ENCODE data around the gene TAL2. TPM values are rescaled to one million over a fixed set of nuclear protein-coding genes. Genes with fewer than 3 reads are reported as not detected.

TAL2 gene
- total and polyA plus RNA-seq, 4 donors = 0.17 TPM; not detected in 3

DNA sequence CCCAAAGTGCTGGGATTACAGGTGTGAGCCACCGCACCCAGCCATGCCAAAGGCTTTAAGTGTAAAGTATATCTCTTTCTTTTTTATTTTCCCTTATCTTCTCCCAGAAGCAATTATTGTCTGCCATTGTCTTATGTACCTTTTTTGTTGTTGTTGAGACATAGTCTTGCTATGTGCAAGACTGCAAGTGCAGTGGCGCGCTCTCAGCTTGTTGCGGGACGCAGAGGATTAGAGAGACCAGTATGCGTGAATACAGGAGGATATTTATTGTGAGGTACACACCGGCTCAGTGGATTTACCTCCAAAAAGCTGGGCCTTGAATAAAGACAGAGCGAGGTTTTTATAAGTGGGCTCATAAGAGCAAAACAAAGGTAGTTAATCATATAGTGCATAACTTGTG, 43.9 kb downstream of the TAL2 start:
- WGBS, 2 donors = 98% methylated on average over 8 of the region's 8 CpGs
- TF ChIP-seq, protein P1, sequence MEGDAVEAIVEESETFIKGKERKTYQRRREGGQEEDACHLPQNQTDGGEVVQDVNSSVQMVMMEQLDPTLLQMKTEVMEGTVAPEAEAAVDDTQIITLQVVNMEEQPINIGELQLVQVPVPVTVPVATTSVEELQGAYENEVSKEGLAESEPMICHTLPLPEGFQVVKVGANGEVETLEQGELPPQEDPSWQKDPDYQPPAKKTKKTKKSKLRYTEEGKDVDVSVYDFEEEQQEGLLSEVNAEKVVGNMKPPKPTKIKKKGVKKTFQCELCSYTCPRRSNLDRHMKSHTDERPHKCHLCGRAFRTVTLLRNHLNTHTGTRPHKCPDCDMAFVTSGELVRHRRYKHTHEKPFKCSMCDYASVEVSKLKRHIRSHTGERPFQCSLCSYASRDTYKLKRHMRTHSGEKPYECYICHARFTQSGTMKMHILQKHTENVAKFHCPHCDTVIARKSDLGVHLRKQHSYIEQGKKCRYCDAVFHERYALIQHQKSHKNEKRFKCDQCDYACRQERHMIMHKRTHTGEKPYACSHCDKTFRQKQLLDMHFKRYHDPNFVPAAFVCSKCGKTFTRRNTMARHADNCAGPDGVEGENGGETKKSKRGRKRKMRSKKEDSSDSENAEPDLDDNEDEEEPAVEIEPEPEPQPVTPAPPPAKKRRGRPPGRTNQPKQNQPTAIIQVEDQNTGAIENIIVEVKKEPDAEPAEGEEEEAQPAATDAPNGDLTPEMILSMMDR (IDR thresholded peaks at IDR 0.05; ENCODE audit: control extremely low read depth, extremely low read depth) = no peak
- H3K9ac ChIP-seq (ENCODE audit: insufficient read depth in 1 of 2, low read length in 2 of 2) = no peak overlapping the region

DNA sequence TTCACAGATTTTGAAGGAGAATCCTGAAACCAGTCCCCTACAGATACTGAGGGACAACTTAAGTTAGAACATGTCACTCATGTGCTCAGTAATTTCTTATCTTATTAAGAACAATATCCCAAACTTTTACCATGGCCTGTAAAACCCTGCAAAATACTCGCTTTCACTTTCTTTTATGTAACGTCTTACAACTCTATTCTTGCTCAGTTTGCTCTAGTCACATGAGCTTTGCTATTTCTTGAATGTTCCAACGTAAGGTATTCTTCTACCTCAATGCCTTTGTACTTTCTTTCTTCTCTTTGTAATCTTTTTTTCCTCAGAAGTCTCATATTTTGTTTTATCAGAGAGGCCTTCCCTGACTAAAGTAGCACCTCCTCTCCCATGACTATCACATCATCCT, 46.1 kb downstream of the TAL2 start:
- no peak overlapping the region for H3K27ac ChIP-seq (ENCODE audit: low read depth in 1 of 2, low read length in 1 of 2)
- TF ChIP-seq, protein P1 (IDR thresholded peaks at IDR 0.05; ENCODE audit: control extremely low read depth, extremely low read depth) = no peak
- DNase-seq (no peak), ATAC-seq (ENCODE audit: insufficient read depth, low FRiP score) (no peak)
- H3K36me3 ChIP-seq (ENCODE audit: control insufficient read depth in 4 of 4, insufficient read depth in 4 of 4, low read length in 4 of 4) = peaks cover 0 to 7% (median 0%) of the 10 kb centered on the region in 4 donors
- peaks cover 0 to 1% (median 0%) of the 10 kb centered on the region in 5 donors for H3K4me1 ChIP-seq (ENCODE audit: control insufficient read depth in 5 of 5, insufficient read depth in 5 of 5, low read length in 5 of 5)
- WGBS, 2 donors = 49 to 72% methylated on average over 3 of the region's 3 CpGs
- no peaks in the 10 kb centered on the region for H3K27me3 ChIP-seq (ENCODE audit: control insufficient read depth in 3 of 3, insufficient read depth in 3 of 3, low read length in 2 of 3)
- no peak overlapping the region for H3K9ac ChIP-seq (ENCODE audit: insufficient read depth in 1 of 2, low read length in 2 of 2)
- H3K9me3 ChIP-seq (ENCODE audit: control insufficient read depth in 4 of 4, insufficient read depth in 3 of 4, low read length in 3 of 4) = no peaks in the 10 kb centered on the region
- no peak overlapping the region for H3K4me3 ChIP-seq

More for the DNA sequence above, 43.9 kb downstream of the TAL2 start:
- Histone ChIP-seq H3K9me3 (ENCODE audit: control insufficient read depth in 4 of 4, insufficient read depth in 3 of 4, low read length in 3 of 4) (no peaks in the 10 kb centered on the region), H3K4me1 (ENCODE audit: control insufficient read depth in 5 of 5, insufficient read depth in 5 of 5, low read length in 5 of 5) (peaks cover 0 to 5% (median 0%) of the 10 kb centered on the region in 5 donors), H3K36me3 (ENCODE audit: control insufficient read depth in 4 of 4, insufficient read depth in 4 of 4, low read length in 4 of 4) (peaks cover 0 to 7% (median 0%) of the 10 kb centered on the region in 4 donors), H3K27me3 (ENCODE audit: control insufficient read depth in 3 of 3, insufficient read depth in 3 of 3, low read length in 2 of 3) (no peaks in the 10 kb centered on the region), H3K4me3 (no peak overlapping the region), H3K27ac (ENCODE audit: low read depth in 1 of 2, low read length in 1 of 2) (no peak overlapping the region)
- ATAC-seq (ENCODE audit: insufficient read depth, low FRiP score) = no peak
- DNase-seq = no peak

DNA sequence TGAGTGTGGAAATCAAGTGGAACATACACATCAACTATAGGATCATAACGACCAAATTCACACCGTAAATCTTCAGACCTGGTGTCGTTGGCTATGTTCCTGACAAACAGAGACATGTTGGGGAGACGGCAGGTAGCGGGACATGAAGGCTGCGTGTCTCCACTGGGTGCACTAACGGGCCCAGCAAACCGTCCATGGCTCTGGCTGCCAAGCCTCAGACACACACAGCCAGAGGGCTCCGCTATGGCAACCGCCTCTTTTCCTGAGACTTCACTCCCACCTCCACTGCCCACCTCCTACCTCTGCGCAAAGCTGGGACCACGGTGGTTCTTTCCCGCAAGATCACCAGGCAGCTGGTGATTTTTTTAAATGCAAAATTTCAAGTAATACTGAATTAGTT, 48.4 kb downstream of the TAL2 start:
- no peak overlapping the region for H3K4me3 ChIP-seq
- 97 to 98% methylated on average over 13 of the region's 13 CpGs for WGBS, 2 donors
- peaks cover 0 to 7% (median 3%) of the 10 kb centered on the region in 4 donors for H3K36me3 ChIP-seq (ENCODE audit: control insufficient read depth in 4 of 4, insufficient read depth in 4 of 4, low read length in 4 of 4)
- H3K27ac ChIP-seq (ENCODE audit: low read depth in 1 of 2, low read length in 1 of 2) = no peak overlapping the region
- peaks cover 0 to 1% (median 0%) of the 10 kb centered on the region in 5 donors for H3K4me1 ChIP-seq (ENCODE audit: control insufficient read depth in 5 of 5, insufficient read depth in 5 of 5, low read length in 5 of 5)
- H3K9ac ChIP-seq (ENCODE audit: insufficient read depth in 1 of 2, low read length in 2 of 2) = no peak overlapping the region
- TF ChIP-seq, protein P1 (IDR thresholded peaks at IDR 0.05; ENCODE audit: control extremely low read depth, extremely low read depth) = no peak
- no peaks in the 10 kb centered on the region for H3K27me3 ChIP-seq (ENCODE audit: control insufficient read depth in 3 of 3, insufficient read depth in 3 of 3, low read length in 2 of 3)
- DNase-seq (no peak), ATAC-seq (ENCODE audit: insufficient read depth, low FRiP score) (no peak)
- H3K9me3 ChIP-seq (ENCODE audit: control insufficient read depth in 4 of 4, insufficient read depth in 3 of 4, low read length in 3 of 4) = peaks cover 0 to 3% (median 0%) of the 10 kb centered on the region in 4 donors

DNA sequence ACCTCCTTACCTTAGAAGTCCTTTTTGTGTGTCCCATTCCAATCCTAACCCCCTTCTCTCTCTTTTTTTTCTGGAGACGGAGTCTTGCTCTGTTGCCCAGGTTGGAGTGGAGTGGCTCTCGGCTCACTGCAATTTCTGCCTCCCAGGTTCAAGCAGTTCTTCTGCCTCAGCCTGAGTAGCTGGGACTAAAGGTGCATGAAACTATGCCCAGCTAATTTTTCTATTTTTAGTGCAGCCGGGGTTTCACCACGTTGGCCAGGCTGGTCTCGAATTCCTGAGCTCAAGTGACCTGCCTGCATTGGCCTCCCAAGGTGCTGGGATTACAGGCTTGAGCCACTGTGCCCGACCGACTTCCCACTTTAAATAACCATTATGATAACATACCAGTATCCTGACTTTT, 49.6 kb downstream of the TAL2 start:
- Histone ChIP-seq H3K27me3 (ENCODE audit: control insufficient read depth in 3 of 3, insufficient read depth in 3 of 3, low read length in 2 of 3) (no peaks in the 10 kb centered on the region), H3K9ac (ENCODE audit: insufficient read depth in 1 of 2, low read length in 2 of 2) (no peak overlapping the region), H3K4me3 (no peak overlapping the region), H3K9me3 (ENCODE audit: control insufficient read depth in 4 of 4, insufficient read depth in 3 of 4, low read length in 3 of 4) (peaks cover 0 to 3% (median 0%) of the 10 kb centered on the region in 4 donors), H3K36me3 (ENCODE audit: control insufficient read depth in 4 of 4, insufficient read depth in 4 of 4, low read length in 4 of 4) (peaks cover 0 to 7% (median 3%) of the 10 kb centered on the region in 4 donors), H3K27ac (ENCODE audit: low read depth in 1 of 2, low read length in 1 of 2) (peak overlapping the region in 1 of 2 donors; percentile 61), H3K4me1 (ENCODE audit: control insufficient read depth in 5 of 5, insufficient read depth in 5 of 5, low read length in 5 of 5) (peaks cover 0 to 5% (median 0%) of the 10 kb centered on the region in 5 donors)
- no peak for ATAC-seq (ENCODE audit: insufficient read depth, low FRiP score)
- TF ChIP-seq, protein P1 (IDR thresholded peaks at IDR 0.05; ENCODE audit: control extremely low read depth, extremely low read depth) = no peak
- 85 to 94% methylated on average over 7 of the region's 7 CpGs for WGBS, 2 donors
- no peak for DNase-seq

Measured in lung (tissue), 12 donors.